Bronchial epithelial cell (primary cell): Measurements from ENCODE around the gene PLA2G2D. TPM values are rescaled to one million over a fixed set of nuclear protein-coding genes. Genes with fewer than 3 reads are reported as not detected.

ENCODE experiments used
- DNase-seq: peaks from one replicate; pipeline ENCODE4 v3.0.0-alpha.2; 2010; ENCODE audit warnings: low read depth
- FAIRE-seq: peaks from 2 replicates; lab custom pipeline; 2011; peaks lifted over from hg19 to GRCh38; lab: Jason Lieb, UNC
- H3K27me3 ChIP-seq: 2 replicates; pipeline ENCODE4 v1.5.1; 2011; ENCODE audit warnings: low read length; ENCODE audit not compliant: control insufficient read depth, insufficient read depth
- H3K36me3 ChIP-seq: 2 replicates; pipeline ENCODE4 v1.5.1; 2011; ENCODE audit warnings: low read length; ENCODE audit not compliant: control insufficient read depth, insufficient read depth
- H3K4me3 ChIP-seq: 2 replicates; pipeline ENCODE4 v1.5.1; 2011; ENCODE audit warnings: mild to moderate bottlenecking, low read depth, low read length, control low read depth
- CTCF ChIP-seq: IDR thresholded peaks from 2 replicates; pipeline ENCODE4 v1.5.1; 2011; ENCODE audit warnings: mild to moderate bottlenecking, moderate library complexity, low read length, control low read depth, inconsistent platforms; ENCODE audit not compliant: insufficient read depth, severe bottlenecking
- total RNA-seq: library from RNA; depleted of rRNA; stranded (reverse); fragments of >200 nt; gene quantifications from 2 replicates; pipeline ENCODE4 v1.2.1, GENCODE V29; 2014

Gene PLA2G2D
- total RNA-seq, 1 donor from 2014 or later: not detected

GRCh38 chr1:20164694-20165202, 45.4 kb upstream of the PLA2G2D start:
- Histone ChIP-seq H3K36me3 (no peaks in the 10 kb centered on the region), H3K27me3 (no peaks in the 10 kb centered on the region), H3K4me3 (no peak overlapping the region)
- FAIRE-seq: no peak
- DNase-seq: no peak
- no peak for TF ChIP-seq CTCF

GRCh38 chr1:20160034-20160433, 40.7 kb upstream of the PLA2G2D start:
- Histone ChIP-seq H3K4me3 (no peak overlapping the region), H3K36me3 (no peaks in the 10 kb centered on the region), H3K27me3 (no peaks in the 10 kb centered on the region)
- FAIRE-seq: no peak
- DNase-seq: no peak
- TF ChIP-seq CTCF: no peak

- Histone ChIP-seq H3K27me3 (no peaks in the 10 kb centered on the region), H3K4me3 (no peak overlapping the region), H3K36me3 (no peaks in the 10 kb centered on the region)
- no peak for TF ChIP-seq CTCF
- no peak for FAIRE-seq
- DNase-seq: peak; percentile 38
These were observed 39.2 kb upstream of the PLA2G2D start for GRCh38 chr1:20158358-20159070.

- no peak for DNase-seq
- FAIRE-seq: no peak
- Histone ChIP-seq H3K4me3 (no peak overlapping the region), H3K36me3 (no peaks in the 10 kb centered on the region), H3K27me3 (no peaks in the 10 kb centered on the region)
- TF ChIP-seq CTCF: no peak
These were observed 35.0 kb upstream of the PLA2G2D start for GRCh38 chr1:20154301-20154831.

- no peak for TF ChIP-seq CTCF
- FAIRE-seq (no peak), DNase-seq (no peak)
- H3K36me3 ChIP-seq: no peaks in the 10 kb centered on the region
- no peak overlapping the region for H3K4me3 ChIP-seq
- H3K27me3 ChIP-seq: no peaks in the 10 kb centered on the region
These were observed 33.7 kb upstream of the PLA2G2D start for GRCh38 chr1:20153000-20153418.
